Activated naive CD4-positive, alpha-beta T cell treated with anti-CD3 and anti-CD28 coated beads for 36 hours (primary cell): ENCODE results near the gene CPT1B. TPM values are rescaled to one million over a fixed set of nuclear protein-coding genes. Genes with fewer than 3 reads are reported as not detected.
"Not testable (repeated sequence)": the region's sequence is repeated elsewhere in the genome, so short reads cannot be mapped to it uniquely, and the experiment has no call there.

Source experiments
- CTCF ChIA-PET: fragments of 350-600 bp; sonication (Branson Sonifier 250); formaldehyde crosslinking; loops from one replicate; lab custom pipeline; 2021; ENCODE audit warnings: antibody characterized with exemption; lab: Charles Lee
- DNase-seq: peaks from one replicate; pipeline ENCODE4 v3.0.0-alpha.2; 2020
- H3K27ac Mint-ChIP-seq: one replicate; pipeline ENCODE4 v1.8.0; 2021; ENCODE audit warnings: mild to moderate bottlenecking, mixed read lengths
- H3K27me3 Mint-ChIP-seq: one replicate; pipeline ENCODE4 v1.8.0; 2021; ENCODE audit warnings: low read depth, mixed read lengths
- H3K36me3 Mint-ChIP-seq: one replicate; pipeline ENCODE4 v1.8.0; 2021; ENCODE audit warnings: low read depth, mixed read lengths
- H3K4me1 Mint-ChIP-seq: one replicate; pipeline ENCODE4 v1.8.0; 2021; ENCODE audit warnings: low read depth, mixed read lengths
- H3K4me3 Mint-ChIP-seq: one replicate; pipeline ENCODE4 v1.8.0; 2021; ENCODE audit warnings: mild to moderate bottlenecking, moderate library complexity, mixed read lengths
- H3K9me3 Mint-ChIP-seq: one replicate; pipeline ENCODE4 v1.8.0; 2021; ENCODE audit warnings: mixed read lengths
- intact Hi-C: fragments of 100-400 bp; cut with micrococcal nuclease; formaldehyde crosslinking; loops from one replicate; pipeline ENCODE4 v1.15.1; 2023
- total RNA-seq, 2 experiments: library from RNA; stranded (reverse); gene quantifications; one replicate each; pipeline ENCODE4 v1.2.3, GENCODE V29; 2021

CPT1B gene
- total RNA-seq, 2 experiments from 2014 or later, result 37.3 to 43.7 TPM

- H3K27me3 Mint-ChIP-seq, result no peaks in the 10 kb centered on the region
- intact Hi-C loops, result loop anchor here (1.0 to 2.0 kb wide), 14 partner anchors 38 to 376 kb away; partner anchors contain the start of genes CHKB, MAPK11, NCAPH2 and PPP6R2
- CTCF ChIA-PET, result interaction anchor here (0.5 to 2.3 kb wide), 32 partner anchors 8 to 493 kb away, joined by 3 to 25 read pairs (median 4); partner anchors contain the start of genes CHKB, HDAC10, KLHDC7B and LMF2
- peak; percentile 89 for DNase-seq
- peak overlapping the region; percentile 72 for H3K4me3 Mint-ChIP-seq
- H3K9me3 Mint-ChIP-seq, result no peaks in the 10 kb centered on the region
- H3K4me1 Mint-ChIP-seq, result peaks cover 35% of the 10 kb centered on the region
- peak overlapping the region; percentile 98 for H3K27ac Mint-ChIP-seq
- no peaks in the 10 kb centered on the region for H3K36me3 Mint-ChIP-seq
These were observed 42.5 kb upstream of the CPT1B start for GRCh38 chr22:50620593-50621355.

- H3K4me3 Mint-ChIP-seq, intact Hi-C loops, H3K4me1 Mint-ChIP-seq, DNase-seq, H3K9me3 Mint-ChIP-seq, H3K36me3 Mint-ChIP-seq, H3K27ac Mint-ChIP-seq: not testable (repeated sequence)
- H3K27me3 Mint-ChIP-seq, result peaks cover 12% of the 10 kb centered on the region
- CTCF ChIA-PET, result interaction anchor here (0.6 kb wide), 1 partner anchor 226 kb away, joined by 3 read pairs; no protein-coding TSS in a partner anchor
These were observed 36.1 kb upstream of the CPT1B start for GRCh38 chr22:50614296-50614695.

- H3K27ac Mint-ChIP-seq, result no peak overlapping the region
- intact Hi-C loops, result no loop called here
- DNase-seq, result no peak
- CTCF ChIA-PET, result no interaction called here
- H3K4me1 Mint-ChIP-seq, result peaks cover 4% of the 10 kb centered on the region
- H3K4me3 Mint-ChIP-seq, result no peak overlapping the region
- H3K9me3 Mint-ChIP-seq, result no peaks in the 10 kb centered on the region
- H3K36me3 Mint-ChIP-seq, result no peaks in the 10 kb centered on the region
- peaks cover 15% of the 10 kb centered on the region for H3K27me3 Mint-ChIP-seq
These were observed 35.2 kb upstream of the CPT1B start for GRCh38 chr22:50613291-50613981.

- Mint-ChIP-seq H3K36me3 (no peaks in the 10 kb centered on the region), H3K27ac (no peak overlapping the region), H3K4me3 (no peak overlapping the region), H3K27me3 (peaks cover 15% of the 10 kb centered on the region), H3K9me3 (no peaks in the 10 kb centered on the region), H3K4me1 (peaks cover 4% of the 10 kb centered on the region)
- intact Hi-C loops, result no loop called here
- CTCF ChIA-PET, result interaction anchor here (0.6 kb wide), 1 partner anchor 9 kb away, joined by 3 read pairs; no protein-coding TSS in a partner anchor
- no peak for DNase-seq
These were observed 34.4 kb upstream of the CPT1B start for GRCh38 chr22:50612528-50613221.

GRCh38 chr22:50612168-50612527, 33.9 kb upstream of the CPT1B start:
- Mint-ChIP-seq H3K27me3 (peaks cover 20% of the 10 kb centered on the region), H3K4me3 (no peak overlapping the region), H3K9me3 (no peaks in the 10 kb centered on the region), H3K4me1 (peaks cover 4% of the 10 kb centered on the region), H3K27ac (no peak overlapping the region), H3K36me3 (no peaks in the 10 kb centered on the region)
- no peak for DNase-seq
- intact Hi-C loops, result no loop called here
- CTCF ChIA-PET, result interaction anchor here (0.6 kb wide), 1 partner anchor 112 kb away, joined by 3 read pairs; no protein-coding TSS in a partner anchor

- CTCF ChIA-PET, result interaction anchor here (0.6 kb wide), 1 partner anchor 111 kb away, joined by 3 read pairs; no protein-coding TSS in a partner anchor
- intact Hi-C loops, result no loop called here
- H3K27me3 Mint-ChIP-seq, result peaks cover 22% of the 10 kb centered on the region
- H3K9me3 Mint-ChIP-seq, result no peaks in the 10 kb centered on the region
- peaks cover 4% of the 10 kb centered on the region for H3K4me1 Mint-ChIP-seq
- no peak for DNase-seq
- no peak overlapping the region for H3K27ac Mint-ChIP-seq
- no peak overlapping the region for H3K4me3 Mint-ChIP-seq
- H3K36me3 Mint-ChIP-seq, result no peaks in the 10 kb centered on the region
These were observed 33.3 kb upstream of the CPT1B start for GRCh38 chr22:50611341-50612060.

GRCh38 chr22:50610581-50610980, 32.4 kb upstream of the CPT1B start:
- Mint-ChIP-seq H3K27ac (no peak overlapping the region), H3K36me3 (no peaks in the 10 kb centered on the region)
- CTCF ChIA-PET, result no interaction called here

GRCh38 chr22:50610041-50610451, 31.8 kb upstream of the CPT1B start:
- peaks cover 4% of the 10 kb centered on the region for H3K4me1 Mint-ChIP-seq
- H3K27me3 Mint-ChIP-seq, result peaks cover 27% of the 10 kb centered on the region
- intact Hi-C loops, result no loop called here
- CTCF ChIA-PET, result no interaction called here
- H3K27ac Mint-ChIP-seq, result no peak overlapping the region
- H3K4me3 Mint-ChIP-seq, result no peak overlapping the region
- H3K36me3 Mint-ChIP-seq, result no peaks in the 10 kb centered on the region
- DNase-seq, result no peak
- no peaks in the 10 kb centered on the region for H3K9me3 Mint-ChIP-seq

More at GRCh38 chr22:50610581-50610980, 32.4 kb upstream of the CPT1B start:
- H3K9me3 Mint-ChIP-seq, result no peaks in the 10 kb centered on the region
- H3K4me3 Mint-ChIP-seq, result no peak overlapping the region
- peaks cover 27% of the 10 kb centered on the region for H3K27me3 Mint-ChIP-seq
- intact Hi-C loops, result no loop called here
- H3K4me1 Mint-ChIP-seq, result peaks cover 4% of the 10 kb centered on the region
- no peak for DNase-seq

- Mint-ChIP-seq H3K9me3 (no peaks in the 10 kb centered on the region), H3K4me1 (peaks cover 4% of the 10 kb centered on the region), H3K4me3 (no peak overlapping the region), H3K27me3 (peaks cover 27% of the 10 kb centered on the region), H3K27ac (no peak overlapping the region), H3K36me3 (no peaks in the 10 kb centered on the region)
- intact Hi-C loops, result no loop called here
- DNase-seq, result no peak
- CTCF ChIA-PET, result no interaction called here
These were observed 31.4 kb upstream of the CPT1B start for GRCh38 chr22:50609599-50609998.

GRCh38 chr22:50608996-50609395, 30.8 kb upstream of the CPT1B start:
- no peak overlapping the region for H3K27ac Mint-ChIP-seq

GRCh38 chr22:50608058-50608840, 30.0 kb upstream of the CPT1B start:
- intact Hi-C loops, H3K4me1 Mint-ChIP-seq: not testable (repeated sequence)
- peaks cover 29% of the 10 kb centered on the region for H3K27me3 Mint-ChIP-seq

More at GRCh38 chr22:50608996-50609395, 30.8 kb upstream of the CPT1B start:
- no peak overlapping the region for H3K4me3 Mint-ChIP-seq
- no peaks in the 10 kb centered on the region for H3K36me3 Mint-ChIP-seq
- H3K27me3 Mint-ChIP-seq, result peaks cover 27% of the 10 kb centered on the region
- CTCF ChIA-PET, result interaction anchor here (1.0 kb wide), 1 partner anchor 153 kb away, joined by 3 read pairs; no protein-coding TSS in a partner anchor
- DNase-seq, result no peak
- H3K9me3 Mint-ChIP-seq, result no peaks in the 10 kb centered on the region
- intact Hi-C loops, result no loop called here
- peaks cover 4% of the 10 kb centered on the region for H3K4me1 Mint-ChIP-seq

More at GRCh38 chr22:50608058-50608840, 30.0 kb upstream of the CPT1B start:
- not testable (repeated sequence) for H3K36me3 Mint-ChIP-seq, H3K27ac Mint-ChIP-seq, H3K9me3 Mint-ChIP-seq, DNase-seq, H3K4me3 Mint-ChIP-seq
- CTCF ChIA-PET, result interaction anchor here (1.0 kb wide), 1 partner anchor 152 kb away, joined by 3 read pairs; no protein-coding TSS in a partner anchor
